ENCODE data around the gene SHISAL1. TPM values are rescaled to one million over a fixed set of nuclear protein-coding genes. Genes with fewer than 3 reads are reported as not detected.

SHISAL1 gene
- total RNA-seq, 1 experiment from 2014 or later, result 1.1 TPM

- no peaks in the 10 kb centered on the region for H3F3A ChIP-seq (ENCODE audit: low read length, unreplicated experiment)
- no peak overlapping the region for H2AFZ ChIP-seq (ENCODE audit: low read length)
- H3K27ac ChIP-seq (ENCODE audit: low read length), result no peak overlapping the region
- no peak for ATAC-seq
- no peak for DNase-seq
- no peaks in the 10 kb centered on the region for H4K20me1 ChIP-seq (ENCODE audit: low read length)
- H3K9me3 ChIP-seq (ENCODE audit: low read length), result no peaks in the 10 kb centered on the region
- H3K4me3 ChIP-seq (ENCODE audit: low read length), result no peak overlapping the region
- BruUV-seq (replicated peaks), result no TSS peak
- ChIA-PET POLR2A (ENCODE audit: unreplicated experiment) (no interaction called here), CTCF (no interaction called here)
- no peak overlapping the region for H3K4me2 ChIP-seq (ENCODE audit: low read length)
- TF ChIP-seq EZH2phosphoT487 (IDR thresholded peaks at IDR 0.05; ENCODE audit: borderline replicate concordance, low read length) (no peak), EZH2 (IDR thresholded peaks at IDR 0.05; ENCODE audit: low read length, unreplicated experiment) (no peak), CTCF (conservative IDR thresholded peaks at IDR 0.05; ENCODE audit: low read depth, low read length) (no peak)
- H3K36me3 ChIP-seq (ENCODE audit: low read depth, low read length), result no peaks in the 10 kb centered on the region
- H3K4me1 ChIP-seq (ENCODE audit: insufficient read depth, low read length), result no peaks in the 10 kb centered on the region
- intact Hi-C loops (cut with micrococcal nuclease), result no loop called here
- H3K9ac ChIP-seq (ENCODE audit: low read length), result no peak overlapping the region
- no peaks in the 10 kb centered on the region for H3K9me2 ChIP-seq (replicated peaks; ENCODE audit: low read length)
- no peaks in the 10 kb centered on the region for H3K79me2 ChIP-seq (ENCODE audit: low read length)
- H3K27me3 ChIP-seq (ENCODE audit: low read length), result no peaks in the 10 kb centered on the region
Measured at GRCh38 chr22:44284711-44285110, 28.0 kb downstream of the SHISAL1 start.

DNA sequence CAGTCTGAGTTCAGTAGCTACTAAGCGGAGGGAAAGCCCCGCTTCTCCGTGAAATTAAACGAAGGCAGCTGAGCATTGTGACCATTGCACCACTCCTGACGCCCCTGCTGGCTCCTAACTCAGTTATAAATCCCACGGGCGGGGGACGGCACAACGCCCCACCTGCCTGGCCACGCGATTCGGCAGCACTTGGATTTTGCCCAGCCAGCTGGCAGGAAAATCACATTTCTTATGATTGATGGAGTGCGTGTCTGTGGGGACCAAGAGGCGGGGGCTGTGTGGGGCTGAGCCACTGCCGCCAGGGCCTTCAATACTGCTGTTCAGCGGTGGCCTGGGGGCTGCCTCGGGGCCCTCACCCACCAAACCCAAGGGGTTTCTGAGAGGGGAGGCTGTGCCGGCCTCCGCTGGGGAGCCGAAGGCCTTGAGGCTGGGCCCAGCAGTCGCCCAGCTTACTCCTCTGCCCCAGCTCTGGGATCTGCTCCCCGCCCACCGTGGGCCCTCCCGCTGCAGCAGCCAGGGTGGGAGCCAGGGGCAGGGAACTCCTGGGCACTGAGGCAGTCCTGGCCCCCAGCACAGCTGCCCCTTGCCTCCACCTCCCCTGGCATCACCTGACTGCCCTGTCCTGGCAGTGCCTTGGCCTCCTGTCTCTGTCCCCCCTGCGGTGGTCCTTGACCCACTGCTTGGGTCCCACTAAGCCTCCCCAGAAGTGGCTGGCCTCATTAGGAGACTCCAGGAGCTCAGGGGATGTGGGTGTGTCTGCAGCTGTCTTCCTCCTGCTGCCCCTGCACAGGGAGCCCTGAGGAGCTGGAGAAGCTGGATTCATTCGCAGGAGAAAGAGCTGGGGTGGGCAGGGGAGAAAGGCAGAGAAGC is 30.7 kb downstream of the SHISAL1 start:
- no peak for DNase-seq
- Histone ChIP-seq H3K4me1 (ENCODE audit: insufficient read depth, low read length) (no peaks in the 10 kb centered on the region), H2AFZ (ENCODE audit: low read length) (no peak overlapping the region), H3K36me3 (ENCODE audit: low read depth, low read length) (no peaks in the 10 kb centered on the region), H3K27ac (ENCODE audit: low read length) (no peak overlapping the region), H3K9me2 (replicated peaks; ENCODE audit: low read length) (no peaks in the 10 kb centered on the region), H4K20me1 (ENCODE audit: low read length) (no peaks in the 10 kb centered on the region), H3K27me3 (ENCODE audit: low read length) (no peaks in the 10 kb centered on the region), H3K9ac (ENCODE audit: low read length) (no peak overlapping the region), H3K79me2 (ENCODE audit: low read length) (no peaks in the 10 kb centered on the region), H3K9me3 (ENCODE audit: low read length) (no peaks in the 10 kb centered on the region), H3K4me2 (ENCODE audit: low read length) (no peak overlapping the region), H3K4me3 (ENCODE audit: low read length) (no peak overlapping the region), H3F3A (ENCODE audit: low read length, unreplicated experiment) (no peaks in the 10 kb centered on the region)
- intact Hi-C loops (cut with micrococcal nuclease), result no loop called here
- no TSS peak for BruUV-seq (replicated peaks)
- ChIA-PET CTCF (no interaction called here), POLR2A (ENCODE audit: unreplicated experiment) (interaction anchor here (0.6 kb wide), 1 partner anchor 19 kb away, joined by 23 read pairs; no protein-coding TSS in a partner anchor)
- no peak for ATAC-seq
- TF ChIP-seq CTCF (conservative IDR thresholded peaks at IDR 0.05; ENCODE audit: low read depth, low read length) (no peak), EZH2phosphoT487 (IDR thresholded peaks at IDR 0.05; ENCODE audit: borderline replicate concordance, low read length) (no peak), EZH2 (IDR thresholded peaks at IDR 0.05; ENCODE audit: low read length, unreplicated experiment) (no peak)

GRCh38 chr22:44280665-44281188 is 32.0 kb downstream of the SHISAL1 start:
- no peak for ATAC-seq
- TF ChIP-seq EZH2phosphoT487 (IDR thresholded peaks at IDR 0.05; ENCODE audit: borderline replicate concordance, low read length) (no peak), CTCF (conservative IDR thresholded peaks at IDR 0.05; ENCODE audit: low read depth, low read length) (no peak), EZH2 (IDR thresholded peaks at IDR 0.05; ENCODE audit: low read length, unreplicated experiment) (no peak)
- H3K36me3 ChIP-seq (ENCODE audit: low read depth, low read length), result no peaks in the 10 kb centered on the region
- H3K9me3 ChIP-seq (ENCODE audit: low read length), result no peaks in the 10 kb centered on the region
- H3K27me3 ChIP-seq (ENCODE audit: low read length), result no peaks in the 10 kb centered on the region
- DNase-seq, result no peak
- H3K9ac ChIP-seq (ENCODE audit: low read length), result no peak overlapping the region
- H3K9me2 ChIP-seq (replicated peaks; ENCODE audit: low read length), result no peaks in the 10 kb centered on the region
- H3K27ac ChIP-seq (ENCODE audit: low read length), result no peak overlapping the region
- intact Hi-C loops (cut with micrococcal nuclease), result no loop called here
- H3F3A ChIP-seq (ENCODE audit: low read length, unreplicated experiment), result no peaks in the 10 kb centered on the region
- H3K4me3 ChIP-seq (ENCODE audit: low read length), result no peak overlapping the region
- no peaks in the 10 kb centered on the region for H3K4me1 ChIP-seq (ENCODE audit: insufficient read depth, low read length)
- no TSS peak for BruUV-seq (replicated peaks)
- H2AFZ ChIP-seq (ENCODE audit: low read length), result no peak overlapping the region
- ChIA-PET POLR2A (ENCODE audit: unreplicated experiment) (no interaction called here), CTCF (interaction anchor here (0.6 kb wide), 1 partner anchor 455 kb away, joined by 3 read pairs; no protein-coding TSS in a partner anchor)
- H4K20me1 ChIP-seq (ENCODE audit: low read length), result no peaks in the 10 kb centered on the region
- no peak overlapping the region for H3K4me2 ChIP-seq (ENCODE audit: low read length)
- no peaks in the 10 kb centered on the region for H3K79me2 ChIP-seq (ENCODE audit: low read length)

All from PC-3 (cell line).